Stomach (tissue), 4 donors: ENCODE data around the gene EFCAB5.

ENCODE experiments used
- POLR2A ChIP-seq, 4 donors: fragments of 450-650 bp; IDR thresholded peaks; one replicate each; pipeline ENCODE4 v1.6.1; 2016; ENCODE audit warnings: antibody characterized with exemption in 4 of 4, control low read depth in 2 of 4, mild to moderate bottlenecking in 1 of 4, moderate library complexity in 1 of 4
- TF ChIP-seq, protein P1 (sequence below), 7 experiments: fragments of 450-650 bp in 4 of 7; fragments of 200-600 bp in 3 of 7; sonication (generic) in 3 of 7; IDR thresholded peaks; one replicate each; pipeline ENCODE4 v1.5.1; 2016 to 2019; ENCODE audit warnings: antibody characterized with exemption in 7 of 7, control low read depth in 2 of 7, mild to moderate bottlenecking in 1 of 7

DNA sequence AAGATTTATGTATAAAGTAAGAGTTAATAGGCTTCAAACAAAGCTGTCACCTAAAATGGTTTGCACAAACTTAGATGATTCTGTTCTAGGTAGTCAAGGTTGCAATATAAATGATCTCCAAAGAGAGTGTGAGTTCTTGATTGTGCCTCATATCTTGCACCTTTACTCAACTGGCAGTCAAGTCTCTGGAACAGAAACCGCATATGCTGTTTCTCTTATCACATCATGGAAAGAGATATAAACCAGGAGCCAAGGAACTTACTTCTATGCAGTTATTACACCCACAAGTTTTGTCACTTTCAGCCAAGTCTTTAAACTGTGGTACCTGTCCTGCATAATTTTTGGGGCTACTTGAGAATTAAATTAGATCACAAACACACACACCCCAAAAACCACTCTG lies 16.6 kb upstream of the EFCAB5 start:
- TF ChIP-seq, protein P1, sequence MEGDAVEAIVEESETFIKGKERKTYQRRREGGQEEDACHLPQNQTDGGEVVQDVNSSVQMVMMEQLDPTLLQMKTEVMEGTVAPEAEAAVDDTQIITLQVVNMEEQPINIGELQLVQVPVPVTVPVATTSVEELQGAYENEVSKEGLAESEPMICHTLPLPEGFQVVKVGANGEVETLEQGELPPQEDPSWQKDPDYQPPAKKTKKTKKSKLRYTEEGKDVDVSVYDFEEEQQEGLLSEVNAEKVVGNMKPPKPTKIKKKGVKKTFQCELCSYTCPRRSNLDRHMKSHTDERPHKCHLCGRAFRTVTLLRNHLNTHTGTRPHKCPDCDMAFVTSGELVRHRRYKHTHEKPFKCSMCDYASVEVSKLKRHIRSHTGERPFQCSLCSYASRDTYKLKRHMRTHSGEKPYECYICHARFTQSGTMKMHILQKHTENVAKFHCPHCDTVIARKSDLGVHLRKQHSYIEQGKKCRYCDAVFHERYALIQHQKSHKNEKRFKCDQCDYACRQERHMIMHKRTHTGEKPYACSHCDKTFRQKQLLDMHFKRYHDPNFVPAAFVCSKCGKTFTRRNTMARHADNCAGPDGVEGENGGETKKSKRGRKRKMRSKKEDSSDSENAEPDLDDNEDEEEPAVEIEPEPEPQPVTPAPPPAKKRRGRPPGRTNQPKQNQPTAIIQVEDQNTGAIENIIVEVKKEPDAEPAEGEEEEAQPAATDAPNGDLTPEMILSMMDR (IDR thresholded peaks at IDR 0.05) = no peak
- no peak for TF ChIP-seq POLR2A (IDR thresholded peaks at IDR 0.05)
